Measurements from ENCODE around the gene ESCO1. TPM values are rescaled to one million over a fixed set of nuclear protein-coding genes. Genes with fewer than 3 reads are reported as not detected.

Gene ESCO1
- total RNA-seq, 2 experiments from 2014 or later: 25.3 to 37.7 TPM

GRCh38 chr18:21483051-21483450, 117.5 kb downstream of the ESCO1 start:
- CTCF ChIA-PET (ENCODE audit: unreplicated experiment): no interaction called here
- intact Hi-C loops (cut with micrococcal nuclease; ENCODE audit: unreplicated experiment): no loop called here

GRCh38 chr18:21481739-21482138, 118.8 kb downstream of the ESCO1 start:
- BruUV-seq (replicated peaks): no TSS peak
- Histone ChIP-seq H3K79me2 (ENCODE audit: insufficient read depth, low read depth, low read length) (no peaks in the 10 kb centered on the region), H4K20me1 (ENCODE audit: insufficient read depth, low read length) (no peaks in the 10 kb centered on the region), H3K4me2 (ENCODE audit: low read length) (no peak overlapping the region), H3K9me3 (ENCODE audit: low read length) (no peaks in the 10 kb centered on the region), H3K4me1 (ENCODE audit: insufficient read depth, low read length, poor library complexity, severe bottlenecking) (no peaks in the 10 kb centered on the region), H2AFZ (ENCODE audit: low read length) (no peak overlapping the region), H3K27ac (ENCODE audit: low read depth, low read length, poor library complexity, severe bottlenecking) (no peak overlapping the region), H3K4me3 (ENCODE audit: low read depth, low read length, poor library complexity, severe bottlenecking) (no peak overlapping the region), H3K36me3 (ENCODE audit: insufficient read depth, low read length) (no peaks in the 10 kb centered on the region), H3K9me2 (ENCODE audit: insufficient read depth, low read length) (no peaks in the 10 kb centered on the region)
- POLR2A ChIA-PET: interaction anchor here (0.6 kb wide), 1 partner anchor 411 kb away, joined by 3 read pairs; no protein-coding TSS in a partner anchor
- intact Hi-C loops (cut with micrococcal nuclease; ENCODE audit: unreplicated experiment): no loop called here
- TF ChIP-seq, protein P1, sequence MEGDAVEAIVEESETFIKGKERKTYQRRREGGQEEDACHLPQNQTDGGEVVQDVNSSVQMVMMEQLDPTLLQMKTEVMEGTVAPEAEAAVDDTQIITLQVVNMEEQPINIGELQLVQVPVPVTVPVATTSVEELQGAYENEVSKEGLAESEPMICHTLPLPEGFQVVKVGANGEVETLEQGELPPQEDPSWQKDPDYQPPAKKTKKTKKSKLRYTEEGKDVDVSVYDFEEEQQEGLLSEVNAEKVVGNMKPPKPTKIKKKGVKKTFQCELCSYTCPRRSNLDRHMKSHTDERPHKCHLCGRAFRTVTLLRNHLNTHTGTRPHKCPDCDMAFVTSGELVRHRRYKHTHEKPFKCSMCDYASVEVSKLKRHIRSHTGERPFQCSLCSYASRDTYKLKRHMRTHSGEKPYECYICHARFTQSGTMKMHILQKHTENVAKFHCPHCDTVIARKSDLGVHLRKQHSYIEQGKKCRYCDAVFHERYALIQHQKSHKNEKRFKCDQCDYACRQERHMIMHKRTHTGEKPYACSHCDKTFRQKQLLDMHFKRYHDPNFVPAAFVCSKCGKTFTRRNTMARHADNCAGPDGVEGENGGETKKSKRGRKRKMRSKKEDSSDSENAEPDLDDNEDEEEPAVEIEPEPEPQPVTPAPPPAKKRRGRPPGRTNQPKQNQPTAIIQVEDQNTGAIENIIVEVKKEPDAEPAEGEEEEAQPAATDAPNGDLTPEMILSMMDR (conservative IDR thresholded peaks at IDR 0.05; ENCODE audit: low read length): no peak
- no peak for TF ChIP-seq EZH2phosphoT487 (IDR thresholded peaks at IDR 0.05; ENCODE audit: borderline replicate concordance, low read depth, low read length)
- CTCF ChIA-PET (ENCODE audit: unreplicated experiment): no interaction called here
- no peak for DNase-seq (ENCODE audit: low spot score)

More at GRCh38 chr18:21483051-21483450, 117.5 kb downstream of the ESCO1 start:
- no peak overlapping the region for H2AFZ ChIP-seq (ENCODE audit: low read length)
- H3K9me2 ChIP-seq (ENCODE audit: insufficient read depth, low read length): no peaks in the 10 kb centered on the region
- H3K4me3 ChIP-seq (ENCODE audit: low read depth, low read length, poor library complexity, severe bottlenecking): no peak overlapping the region
- H3K4me2 ChIP-seq (ENCODE audit: low read length): no peak overlapping the region
- POLR2A ChIA-PET: interaction anchor here (0.8 to 1.0 kb wide), 2 partner anchors 64 to 141 kb away, joined by 3 to 4 read pairs; no protein-coding TSS in a partner anchor
- no peaks in the 10 kb centered on the region for H3K9me3 ChIP-seq (ENCODE audit: low read length)
- DNase-seq (ENCODE audit: low spot score): no peak
- no peaks in the 10 kb centered on the region for H4K20me1 ChIP-seq (ENCODE audit: insufficient read depth, low read length)
- H3K36me3 ChIP-seq (ENCODE audit: insufficient read depth, low read length): no peaks in the 10 kb centered on the region
- no TSS peak for BruUV-seq (replicated peaks)
- no peaks in the 10 kb centered on the region for H3K79me2 ChIP-seq (ENCODE audit: insufficient read depth, low read depth, low read length)
- no peak overlapping the region for H3K27ac ChIP-seq (ENCODE audit: low read depth, low read length, poor library complexity, severe bottlenecking)
- TF ChIP-seq, protein P1 (conservative IDR thresholded peaks at IDR 0.05; ENCODE audit: low read length): no peak
- no peak for TF ChIP-seq EZH2phosphoT487 (IDR thresholded peaks at IDR 0.05; ENCODE audit: borderline replicate concordance, low read depth, low read length)
- no peaks in the 10 kb centered on the region for H3K4me1 ChIP-seq (ENCODE audit: insufficient read depth, low read length, poor library complexity, severe bottlenecking)

- CTCF ChIA-PET (ENCODE audit: unreplicated experiment): no interaction called here
- Histone ChIP-seq H3K9me3 (ENCODE audit: low read length) (no peaks in the 10 kb centered on the region), H3K4me2 (ENCODE audit: low read length) (no peak overlapping the region), H3K36me3 (ENCODE audit: insufficient read depth, low read length) (no peaks in the 10 kb centered on the region), H3K4me3 (ENCODE audit: low read depth, low read length, poor library complexity, severe bottlenecking) (no peak overlapping the region), H4K20me1 (ENCODE audit: insufficient read depth, low read length) (no peaks in the 10 kb centered on the region), H3K27ac (ENCODE audit: low read depth, low read length, poor library complexity, severe bottlenecking) (no peak overlapping the region), H3K4me1 (ENCODE audit: insufficient read depth, low read length, poor library complexity, severe bottlenecking) (no peaks in the 10 kb centered on the region), H3K9me2 (ENCODE audit: insufficient read depth, low read length) (no peaks in the 10 kb centered on the region), H2AFZ (ENCODE audit: low read length) (no peak overlapping the region), H3K79me2 (ENCODE audit: insufficient read depth, low read depth, low read length) (no peaks in the 10 kb centered on the region)
- no TSS peak for BruUV-seq (replicated peaks)
- POLR2A ChIA-PET: interaction anchor here (0.7 to 1.9 kb wide), 2 partner anchors 10 to 43 kb away, joined by 3 to 4 read pairs; no protein-coding TSS in a partner anchor
- TF ChIP-seq, protein P1 (conservative IDR thresholded peaks at IDR 0.05; ENCODE audit: low read length): no peak
- TF ChIP-seq EZH2phosphoT487 (IDR thresholded peaks at IDR 0.05; ENCODE audit: borderline replicate concordance, low read depth, low read length): no peak
- intact Hi-C loops (cut with micrococcal nuclease; ENCODE audit: unreplicated experiment): no loop called here
- DNase-seq (ENCODE audit: low spot score): no peak
Observed at GRCh38 chr18:21479721-21480120, 120.8 kb downstream of the ESCO1 start.
